ENCODE results near the gene SPHK2.

DNA sequence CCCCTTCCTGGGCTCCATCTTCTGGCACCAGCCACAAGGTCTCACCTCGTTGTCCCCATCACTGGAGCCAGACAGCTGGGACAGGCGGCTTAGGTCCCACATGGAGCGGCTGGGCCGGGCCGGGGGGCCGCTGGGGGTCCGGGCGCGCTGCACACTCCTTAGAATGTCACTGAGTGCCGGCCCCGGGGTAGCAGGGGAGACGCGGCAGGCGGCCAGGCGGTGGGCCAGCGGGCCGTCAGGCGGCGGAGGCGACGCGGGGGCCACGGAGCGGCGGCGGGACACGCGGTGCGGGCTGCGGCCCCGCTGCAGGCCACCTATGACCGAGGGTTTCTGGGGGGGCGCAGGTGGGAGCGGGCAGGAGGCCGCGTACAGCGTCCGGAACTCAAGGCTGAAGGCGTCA, 15.9 kb upstream of the SPHK2 start:
- TF ChIP-seq, protein P1, sequence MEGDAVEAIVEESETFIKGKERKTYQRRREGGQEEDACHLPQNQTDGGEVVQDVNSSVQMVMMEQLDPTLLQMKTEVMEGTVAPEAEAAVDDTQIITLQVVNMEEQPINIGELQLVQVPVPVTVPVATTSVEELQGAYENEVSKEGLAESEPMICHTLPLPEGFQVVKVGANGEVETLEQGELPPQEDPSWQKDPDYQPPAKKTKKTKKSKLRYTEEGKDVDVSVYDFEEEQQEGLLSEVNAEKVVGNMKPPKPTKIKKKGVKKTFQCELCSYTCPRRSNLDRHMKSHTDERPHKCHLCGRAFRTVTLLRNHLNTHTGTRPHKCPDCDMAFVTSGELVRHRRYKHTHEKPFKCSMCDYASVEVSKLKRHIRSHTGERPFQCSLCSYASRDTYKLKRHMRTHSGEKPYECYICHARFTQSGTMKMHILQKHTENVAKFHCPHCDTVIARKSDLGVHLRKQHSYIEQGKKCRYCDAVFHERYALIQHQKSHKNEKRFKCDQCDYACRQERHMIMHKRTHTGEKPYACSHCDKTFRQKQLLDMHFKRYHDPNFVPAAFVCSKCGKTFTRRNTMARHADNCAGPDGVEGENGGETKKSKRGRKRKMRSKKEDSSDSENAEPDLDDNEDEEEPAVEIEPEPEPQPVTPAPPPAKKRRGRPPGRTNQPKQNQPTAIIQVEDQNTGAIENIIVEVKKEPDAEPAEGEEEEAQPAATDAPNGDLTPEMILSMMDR (conservative IDR thresholded peaks at IDR 0.05; ENCODE audit: low read depth, low read length): no peak
- no peak for TF ChIP-seq EZH2 (IDR thresholded peaks at IDR 0.05; ENCODE audit: borderline replicate concordance, low read depth, low read length, poor library complexity, severe bottlenecking)
